Stimulated activated CD4-positive, alpha-beta T cell treated with anti-CD3 and anti-CD28 coated beads, Interleukin-4, amount 100 ng/mL, for 1 hour (primary cell): Measurements from ENCODE around the gene TFAP2C.
"Not testable (repeated sequence)": the region's sequence is repeated elsewhere in the genome, so short reads cannot be mapped to it uniquely, and the experiment has no call there.

Source experiments
- DNase-seq: peaks from one replicate; pipeline ENCODE4 v3.0.0-alpha.2; 2020

TFAP2C gene

DNA sequence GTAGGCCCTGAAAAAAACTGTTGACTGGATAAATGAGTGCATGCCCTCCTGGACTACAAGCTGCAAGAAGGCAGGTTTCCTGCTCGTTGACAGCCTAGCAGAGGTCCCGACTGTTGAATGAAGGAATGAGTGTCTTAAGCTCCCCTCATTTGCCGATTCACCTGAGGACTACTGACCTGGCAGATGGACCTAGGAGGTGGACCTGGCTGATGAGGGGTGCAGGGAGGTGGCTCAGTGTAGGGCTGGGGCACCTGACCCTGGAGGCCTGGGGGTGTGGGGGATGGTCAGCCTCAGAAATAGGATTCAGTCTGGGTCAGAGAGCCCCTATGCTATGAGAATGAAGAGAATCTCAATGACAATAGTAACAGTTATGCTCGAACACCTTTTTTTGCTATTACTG, 11.6 kb upstream of the TFAP2C start:
- no peak for DNase-seq

DNA sequence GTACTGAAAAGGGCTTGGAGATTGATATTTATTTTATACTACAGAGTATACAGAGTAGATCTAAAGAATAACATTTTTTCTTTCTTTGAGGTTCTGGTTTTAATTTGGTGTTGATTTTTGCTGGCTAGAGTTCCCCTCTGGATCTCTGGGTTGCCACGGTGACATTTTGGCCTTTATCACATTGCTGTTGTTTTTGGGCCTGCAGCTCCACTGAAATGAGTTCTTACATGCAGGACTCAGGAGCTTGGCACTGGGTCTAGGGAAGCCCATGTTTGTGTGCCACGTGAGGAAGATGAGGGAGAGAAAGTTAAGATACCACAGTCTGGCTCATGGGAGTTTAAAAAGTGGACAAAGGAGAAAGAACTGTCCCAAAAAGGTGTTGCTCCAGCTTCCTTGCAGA, 7.4 kb upstream of the TFAP2C start:
- no peak for DNase-seq

DNA sequence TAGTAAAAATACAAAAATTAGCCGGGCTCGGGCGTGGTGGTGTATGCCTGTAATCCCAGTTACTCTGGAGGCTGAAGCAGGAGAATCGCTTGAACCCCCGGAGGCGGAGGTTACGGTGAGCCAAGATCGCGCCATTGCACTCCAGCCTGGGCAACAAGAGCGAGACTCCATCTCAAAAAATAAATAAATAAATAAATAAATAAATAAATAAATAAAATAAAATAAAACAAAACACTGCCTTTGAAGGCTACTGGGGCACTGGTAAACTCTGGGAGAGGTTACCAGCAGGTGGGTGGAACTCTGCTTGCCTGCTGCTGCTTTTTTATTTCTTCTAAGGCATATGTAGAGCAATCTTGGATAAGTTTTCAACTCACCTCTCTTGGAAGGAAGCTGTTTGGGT, 5.2 kb upstream of the TFAP2C start:
- DNase-seq = not testable (repeated sequence)

DNA sequence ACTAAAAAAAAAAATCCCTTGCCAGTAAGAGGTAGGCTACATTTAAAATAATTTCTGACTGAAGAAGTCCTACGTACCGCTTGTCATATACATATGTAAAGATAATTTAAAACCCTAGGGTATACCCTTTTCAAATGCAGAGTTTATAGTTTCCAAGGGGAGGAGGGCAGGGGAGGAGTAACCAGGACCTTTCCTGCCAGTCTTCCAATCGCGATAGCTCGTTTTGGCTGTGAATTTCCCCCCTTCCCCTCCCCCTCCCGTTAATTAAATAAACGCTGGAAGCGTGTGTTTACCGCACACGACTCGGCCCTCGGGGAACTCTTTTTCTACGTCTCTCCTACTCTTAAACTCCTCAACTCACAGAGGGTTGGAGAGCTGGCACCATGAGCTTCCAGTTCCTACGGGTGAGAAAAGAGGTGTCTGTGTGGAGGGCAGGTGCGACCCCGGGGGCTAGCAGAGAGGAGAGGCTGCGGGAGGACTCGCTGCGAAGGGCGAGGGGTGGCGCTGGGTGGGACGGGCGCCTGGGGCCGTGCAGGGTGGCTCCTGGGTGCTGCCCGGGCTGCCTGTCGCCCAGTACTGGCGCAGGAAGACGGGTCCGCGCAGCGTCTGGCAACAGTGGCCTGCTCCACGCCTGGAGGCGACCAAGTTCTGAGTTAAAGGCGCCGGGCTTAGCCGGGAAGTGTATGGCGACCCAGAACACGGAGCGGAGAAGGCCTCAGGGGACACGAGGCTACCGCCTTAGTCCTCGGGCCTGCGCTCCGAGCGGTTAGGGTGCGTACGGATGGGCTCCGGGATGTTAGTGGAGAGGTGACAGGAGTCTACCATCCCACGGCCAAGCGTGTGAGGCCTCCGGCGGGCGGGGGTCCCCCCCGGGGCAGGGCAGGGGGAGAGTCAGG, 4.1 kb upstream of the TFAP2C start:
- DNase-seq = no peak

DNA sequence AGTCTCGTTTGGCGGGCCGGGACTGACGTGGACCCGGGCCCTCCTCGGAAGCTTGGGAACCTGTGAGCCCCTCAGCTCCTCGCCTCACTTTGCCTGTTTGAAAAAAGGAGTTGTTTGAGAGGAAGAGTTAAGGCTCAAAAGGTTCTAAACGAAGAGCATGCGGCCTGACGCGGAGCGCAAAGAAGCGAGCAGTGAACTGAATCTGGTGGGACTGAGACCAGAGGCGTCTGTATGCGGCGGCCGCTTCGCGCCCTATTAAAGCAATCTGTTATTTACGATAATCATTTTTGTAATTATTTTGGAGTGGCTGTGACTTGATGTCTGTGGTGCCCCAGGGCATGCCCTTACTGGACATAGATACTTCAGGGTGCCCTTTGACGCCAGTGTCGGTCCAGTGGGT, 3.3 kb upstream of the TFAP2C start:
- no peak for DNase-seq

DNA sequence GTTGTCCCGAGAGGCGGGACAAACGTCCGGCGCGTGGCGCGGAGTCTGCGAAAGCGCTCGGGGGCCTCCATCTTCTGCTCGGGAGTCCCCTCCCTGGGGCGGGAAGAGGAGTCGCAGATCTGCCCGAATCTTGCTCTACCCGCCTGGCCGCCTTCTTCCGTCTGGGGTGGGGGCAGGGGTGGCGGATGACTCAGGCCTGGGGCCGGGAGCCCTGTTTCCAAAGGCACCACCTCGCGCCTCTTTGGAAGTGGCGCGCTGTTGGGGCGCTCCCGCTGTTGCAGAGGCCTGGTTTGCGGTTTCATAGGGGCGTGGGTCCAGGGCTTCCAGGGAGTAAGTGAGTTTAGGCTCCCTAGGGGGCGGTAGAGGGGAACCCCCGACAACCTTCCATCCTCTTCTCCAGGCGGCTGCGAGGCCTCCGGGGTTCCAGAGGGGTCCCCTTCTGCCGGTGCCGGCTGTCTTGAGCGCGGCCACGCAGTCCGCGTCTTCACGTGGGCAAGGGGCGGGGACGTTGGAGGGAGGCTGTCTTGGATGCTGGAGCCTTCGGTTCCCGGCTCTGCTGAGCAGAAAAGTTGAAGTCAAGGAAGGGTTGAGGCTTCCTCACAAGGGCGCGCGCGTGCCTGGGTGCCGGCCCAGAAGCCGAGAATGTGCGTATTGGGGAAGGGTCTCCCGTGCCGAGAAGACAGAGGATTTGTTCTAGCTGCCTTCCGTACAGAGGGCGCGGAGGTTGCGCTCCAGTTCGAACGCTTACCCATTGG, 2.6 kb upstream of the TFAP2C start:
- DNase-seq = no peak

DNA sequence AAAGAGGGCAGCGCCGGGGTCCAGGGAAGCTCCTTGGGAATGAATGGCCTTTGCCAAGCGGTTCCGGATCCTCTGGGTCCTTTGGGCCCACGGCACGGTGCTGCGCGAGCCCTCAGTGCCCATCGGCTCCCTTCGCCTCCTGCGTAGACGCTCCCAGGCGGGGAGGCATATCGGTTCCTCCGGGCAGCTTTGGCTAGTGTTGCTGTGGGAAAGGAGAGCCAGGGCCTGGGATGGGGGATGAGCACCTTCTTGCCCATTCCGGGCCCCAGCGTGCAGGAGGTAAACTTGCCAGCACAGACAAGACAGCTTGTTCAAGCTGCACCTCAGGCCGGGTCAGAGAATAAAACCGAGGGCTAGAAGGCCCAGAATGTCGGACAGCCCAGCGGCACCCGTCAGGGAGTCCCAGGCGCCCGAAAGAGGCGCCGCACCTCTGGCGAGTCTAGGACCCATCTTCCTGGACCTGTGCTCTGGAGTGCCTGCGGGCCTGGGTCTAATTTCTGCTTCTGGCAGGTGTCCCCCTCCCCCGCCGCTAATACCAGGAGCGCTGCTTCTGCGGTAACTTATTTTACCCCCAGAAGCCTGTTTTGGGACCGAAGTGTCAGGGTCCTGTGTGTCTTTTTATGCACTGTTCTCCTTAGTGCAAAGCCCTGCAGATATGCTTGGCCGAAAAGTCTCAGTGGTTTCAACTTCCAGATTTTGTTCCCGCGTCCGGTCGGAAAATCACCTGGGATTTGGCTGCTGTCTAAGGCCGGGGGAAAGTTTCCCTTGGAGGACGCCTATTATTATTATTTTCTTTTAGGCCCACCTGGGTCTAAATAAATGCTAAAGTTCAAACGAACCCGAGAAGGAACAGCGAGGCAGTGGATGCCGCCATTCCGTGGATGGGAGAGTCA, 1.7 kb upstream of the TFAP2C start:
- no peak for DNase-seq

DNA sequence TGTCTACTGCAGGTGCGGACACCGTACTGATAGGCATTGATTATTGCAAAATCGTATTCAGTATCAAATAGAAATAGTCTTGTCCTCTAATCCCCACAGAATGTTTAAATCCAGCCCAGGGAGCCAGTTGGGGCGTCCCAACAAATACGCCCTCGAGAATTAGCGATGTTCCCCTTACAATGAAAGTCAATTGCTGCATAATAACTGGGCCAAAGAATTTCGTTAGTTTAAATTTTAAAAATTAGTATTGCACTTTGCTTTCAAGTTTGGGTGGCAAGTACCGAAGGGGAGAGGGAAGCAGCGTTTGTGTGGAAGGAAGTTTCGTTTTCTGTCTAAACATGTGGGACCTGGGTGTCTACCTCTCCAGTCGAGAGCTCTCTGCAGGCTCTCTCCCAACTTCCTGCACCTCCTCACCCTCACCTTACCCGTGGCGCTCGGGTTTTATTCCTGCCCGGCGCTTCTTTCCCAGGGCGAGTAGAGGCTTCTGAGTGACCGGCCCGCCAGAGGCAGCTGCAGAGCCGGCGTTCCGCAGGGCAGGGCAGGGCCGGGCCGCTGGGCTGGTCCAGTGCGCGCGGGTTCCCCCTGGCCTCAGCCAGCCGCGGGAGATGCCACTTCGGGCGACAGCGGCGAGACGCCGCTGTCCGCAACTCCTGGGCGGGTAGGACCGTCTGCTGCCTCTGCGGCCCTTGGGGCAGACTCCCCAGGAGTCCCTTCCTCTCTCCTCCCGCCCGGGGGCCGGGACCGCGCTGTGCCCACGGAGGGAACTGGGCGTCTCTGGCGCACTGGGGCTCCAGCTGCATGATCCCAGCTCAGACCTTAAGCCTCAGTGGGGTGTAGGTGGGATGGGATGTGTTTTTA, 862 bp upstream of the TFAP2C start:
- no peak for DNase-seq

DNA sequence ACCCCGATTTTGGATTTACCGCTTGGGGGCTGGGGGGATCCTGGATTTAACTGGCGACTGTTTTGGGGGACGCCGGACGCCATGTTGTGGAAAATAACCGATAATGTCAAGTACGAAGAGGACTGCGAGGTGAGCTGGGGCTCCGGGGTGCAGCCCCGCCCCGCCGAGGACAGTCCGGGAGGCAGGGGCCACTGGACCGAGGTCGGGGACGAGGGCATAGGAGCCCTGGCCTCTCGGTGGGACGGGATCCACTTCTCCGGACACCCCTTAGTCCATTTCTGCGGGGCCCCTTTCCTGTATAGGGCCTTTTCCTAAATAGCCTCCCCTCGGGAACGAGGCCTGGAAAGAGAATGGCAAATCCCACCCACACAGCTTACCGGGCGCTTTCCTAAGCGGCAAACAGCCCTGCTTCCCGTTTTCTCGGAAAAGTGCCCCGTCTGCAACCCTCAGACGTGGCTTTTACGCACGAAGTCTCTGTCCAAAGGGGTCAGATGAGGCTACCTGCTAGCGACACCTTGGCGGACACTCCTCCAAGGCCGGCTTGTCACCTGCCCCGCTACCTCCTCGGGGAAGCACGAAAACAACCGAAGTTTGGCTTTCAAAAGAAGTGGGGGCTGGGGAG, 469 bp downstream of the TFAP2C start:
- no peak for DNase-seq

DNA sequence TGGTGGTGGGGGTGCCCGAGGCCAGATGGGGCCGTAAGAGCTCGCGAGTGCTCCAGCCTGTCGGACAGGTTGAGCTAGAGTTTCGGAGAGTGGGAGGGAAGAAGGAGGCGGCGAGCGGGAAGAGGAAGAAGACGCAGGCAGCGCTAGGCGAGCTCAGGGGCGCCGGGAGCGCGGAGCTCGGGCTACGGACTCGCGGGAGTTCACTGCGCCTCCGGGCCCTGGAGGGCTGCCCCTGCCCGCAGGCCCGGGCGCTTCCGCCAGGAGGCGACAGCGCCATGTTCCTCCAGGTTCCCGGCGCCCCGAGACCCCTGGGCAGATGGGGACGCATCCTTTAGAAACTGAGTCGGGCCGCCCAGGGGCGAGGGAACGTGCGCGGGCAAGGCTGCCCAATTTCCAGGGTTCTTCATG, 984 bp downstream of the TFAP2C start:
- DNase-seq = no peak

DNA sequence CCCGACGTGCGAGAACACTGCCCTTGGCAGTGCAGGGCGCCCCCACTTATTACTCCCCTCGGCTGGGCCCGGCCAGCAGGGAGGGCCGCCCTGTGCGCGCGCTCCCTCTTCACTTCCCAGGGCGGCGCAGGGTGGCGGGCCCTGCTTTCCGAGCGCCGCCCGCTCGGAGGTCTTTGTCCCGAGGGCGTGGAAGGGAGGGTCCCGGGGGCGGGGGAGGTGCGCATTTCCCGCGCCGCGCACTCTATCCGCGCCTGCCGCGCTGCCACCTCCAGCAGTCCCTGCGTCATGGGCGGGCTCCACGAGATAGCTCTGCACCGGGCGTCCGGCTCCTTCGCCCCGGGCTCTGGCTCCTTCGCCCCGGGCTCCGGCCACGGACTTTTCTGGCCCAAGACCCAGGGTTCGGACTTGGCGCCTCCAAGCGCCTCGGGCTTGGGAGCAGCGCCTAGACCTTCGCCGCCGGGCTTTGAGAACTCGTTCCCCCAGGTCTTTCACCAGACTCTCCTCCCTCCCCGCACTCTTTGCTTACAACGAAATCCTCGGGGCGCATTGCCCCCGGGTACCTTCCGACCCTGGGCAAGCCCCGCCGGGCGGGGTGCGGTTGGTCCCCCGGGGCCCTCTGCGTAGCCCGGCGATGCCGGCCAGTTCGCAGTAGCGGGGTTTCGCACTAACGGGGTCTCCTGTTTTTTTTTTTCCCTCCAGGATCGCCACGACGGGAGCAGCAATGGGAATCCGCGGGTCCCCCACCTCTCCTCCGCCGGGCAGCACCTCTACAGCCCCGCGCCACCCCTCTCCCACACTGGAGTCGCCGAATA, 1.6 kb downstream of the TFAP2C start:
- no peak for DNase-seq

DNA sequence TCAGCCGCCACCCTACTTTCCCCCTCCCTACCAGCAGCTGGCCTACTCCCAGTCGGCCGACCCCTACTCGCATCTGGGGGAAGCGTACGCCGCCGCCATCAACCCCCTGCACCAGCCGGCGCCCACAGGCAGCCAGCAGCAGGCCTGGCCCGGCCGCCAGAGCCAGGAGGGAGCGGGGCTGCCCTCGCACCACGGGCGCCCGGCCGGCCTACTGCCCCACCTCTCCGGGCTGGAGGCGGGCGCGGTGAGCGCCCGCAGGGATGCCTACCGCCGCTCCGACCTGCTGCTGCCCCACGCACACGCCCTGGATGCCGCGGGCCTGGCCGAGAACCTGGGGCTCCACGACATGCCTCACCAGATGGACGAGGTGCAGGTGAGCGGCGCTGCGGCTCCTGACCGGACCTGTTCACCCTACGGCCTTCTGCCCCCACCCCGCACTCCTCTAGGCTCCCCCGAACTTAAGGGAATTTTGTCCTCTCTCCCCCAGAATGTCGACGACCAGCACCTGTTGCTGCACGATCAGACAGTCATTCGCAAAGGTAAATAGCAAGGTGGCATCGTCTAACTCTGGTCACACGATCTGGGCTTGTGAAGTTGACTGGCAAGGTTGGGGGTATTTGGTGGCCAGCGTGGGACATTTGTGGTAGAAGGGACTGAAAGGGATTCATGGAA, 2.3 kb downstream of the TFAP2C start:
- DNase-seq = no peak

DNA sequence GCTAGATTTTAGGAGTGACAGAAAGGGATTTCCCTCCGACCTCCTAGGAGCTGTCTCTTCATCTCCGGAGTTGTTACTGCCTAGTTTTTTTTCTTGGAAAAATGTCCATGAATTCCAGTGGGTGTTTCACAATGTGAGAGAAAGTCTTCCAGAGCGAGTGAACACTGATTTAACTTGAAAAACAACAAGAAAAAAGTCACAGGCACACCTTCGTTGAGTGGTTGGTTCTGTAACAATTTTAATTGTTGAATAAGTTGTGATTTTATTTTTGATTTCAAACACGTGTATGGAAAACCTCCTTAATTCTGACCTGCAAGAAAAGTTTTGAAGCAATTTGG, 2.9 kb downstream of the TFAP2C start:
- DNase-seq = no peak

DNA sequence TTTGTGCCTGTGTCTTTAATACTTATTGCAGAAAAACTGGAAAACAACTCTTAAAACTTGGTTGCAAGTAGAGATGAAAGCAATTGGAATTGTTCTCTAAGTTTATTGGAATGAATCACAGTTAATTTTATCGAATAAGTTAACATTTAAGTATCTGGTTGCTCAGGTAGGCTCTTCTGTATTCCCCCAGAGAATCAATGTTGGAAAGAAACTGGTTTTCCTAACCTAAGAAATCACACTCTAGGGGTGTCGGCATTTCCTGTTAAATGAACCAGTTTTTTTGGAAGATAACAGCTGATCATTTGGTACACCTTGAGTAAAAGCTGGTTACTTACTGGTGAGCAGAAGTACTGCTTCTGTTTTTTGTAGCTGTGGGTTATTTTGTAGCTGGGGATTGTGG, 5.2 kb downstream of the TFAP2C start:
- DNase-seq = no peak

DNA sequence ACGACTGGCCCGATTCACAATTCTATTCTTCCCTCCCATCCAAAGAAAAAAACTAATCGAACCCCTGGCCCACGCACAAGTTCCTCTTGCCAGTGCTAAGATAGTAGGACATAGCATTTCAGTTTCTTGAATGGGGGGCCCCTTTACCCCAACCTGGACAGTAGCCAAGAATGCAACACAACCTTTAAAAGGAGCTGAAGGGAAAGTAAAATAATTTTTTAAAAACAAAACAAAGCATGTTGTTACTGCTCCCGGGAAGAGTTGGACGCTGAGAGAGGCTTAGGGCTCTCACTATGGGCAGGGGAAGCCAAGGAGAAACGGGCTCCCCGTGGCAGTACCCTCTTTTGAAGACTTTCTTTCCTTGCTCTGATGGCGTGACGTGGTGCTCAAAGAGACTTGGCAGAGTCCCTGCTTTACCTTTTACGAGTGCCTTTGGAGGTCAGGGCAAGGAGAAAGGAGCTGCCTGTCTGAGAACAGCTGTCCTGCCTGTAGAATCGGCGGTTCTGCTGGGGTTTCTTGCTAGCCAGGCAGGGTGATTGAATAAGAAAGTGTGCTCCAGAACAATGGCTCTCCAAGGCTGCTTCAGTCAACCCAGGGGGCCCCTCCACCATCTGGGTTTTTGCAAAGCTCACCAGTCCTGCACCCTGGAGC, 5.8 kb downstream of the TFAP2C start:
- no peak for DNase-seq

DNA sequence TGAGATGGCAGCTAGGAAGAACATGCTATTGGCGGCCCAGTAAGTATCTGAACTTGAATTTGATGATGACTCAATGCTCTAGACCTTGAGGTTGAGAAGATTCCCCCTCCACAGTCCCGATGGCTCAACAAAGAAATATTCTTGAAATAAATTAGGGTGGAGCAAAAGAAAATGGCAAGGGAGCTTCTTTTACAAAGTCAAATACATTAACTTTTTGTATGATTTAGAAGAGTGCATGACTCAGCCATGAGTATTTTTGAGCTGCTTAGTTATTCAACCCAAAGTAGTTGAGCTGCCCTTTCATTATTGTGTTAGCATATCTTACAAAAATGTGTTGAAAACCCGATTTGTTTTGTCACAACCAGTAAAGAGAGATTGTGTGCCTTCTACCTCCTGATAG, 7.6 kb downstream of the TFAP2C start:
- no peak for DNase-seq

DNA sequence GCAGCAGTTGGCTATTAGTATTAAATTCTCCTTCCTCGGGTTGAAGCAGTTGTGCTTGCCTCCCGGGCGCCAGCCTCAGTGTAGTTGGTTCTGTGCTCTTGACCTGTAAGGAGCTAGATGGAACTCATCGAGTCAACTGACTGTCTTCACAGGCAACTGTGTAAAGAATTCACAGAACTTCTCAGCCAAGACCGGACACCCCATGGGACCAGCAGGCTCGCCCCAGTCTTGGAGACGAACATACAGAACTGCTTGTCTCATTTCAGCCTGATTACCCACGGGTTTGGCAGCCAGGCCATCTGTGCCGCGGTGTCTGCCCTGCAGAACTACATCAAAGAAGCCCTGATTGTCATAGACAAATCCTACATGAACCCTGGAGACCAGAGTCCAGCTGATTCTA, 8.5 kb downstream of the TFAP2C start:
- DNase-seq = no peak

DNA sequence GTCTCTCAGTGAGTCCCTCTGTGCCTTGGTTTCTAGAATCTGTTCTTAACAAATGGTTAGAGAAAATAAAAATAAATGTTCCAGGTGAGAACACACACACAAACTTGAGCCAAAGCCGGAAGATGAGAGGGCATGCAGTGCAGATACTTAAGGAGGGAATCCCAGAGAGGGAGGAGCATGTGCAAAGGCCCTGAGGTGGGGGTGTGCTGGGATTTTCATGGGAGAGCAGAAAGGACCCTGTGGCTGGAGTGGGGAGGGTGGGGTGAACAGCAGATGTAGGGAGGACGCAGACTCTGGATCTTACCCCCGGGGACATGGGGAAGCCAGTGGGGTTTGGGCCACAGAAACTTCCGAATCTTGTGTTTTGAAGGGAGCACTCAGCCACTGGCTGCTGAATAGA, 17.5 kb downstream of the TFAP2C start:
- no peak for DNase-seq

DNA sequence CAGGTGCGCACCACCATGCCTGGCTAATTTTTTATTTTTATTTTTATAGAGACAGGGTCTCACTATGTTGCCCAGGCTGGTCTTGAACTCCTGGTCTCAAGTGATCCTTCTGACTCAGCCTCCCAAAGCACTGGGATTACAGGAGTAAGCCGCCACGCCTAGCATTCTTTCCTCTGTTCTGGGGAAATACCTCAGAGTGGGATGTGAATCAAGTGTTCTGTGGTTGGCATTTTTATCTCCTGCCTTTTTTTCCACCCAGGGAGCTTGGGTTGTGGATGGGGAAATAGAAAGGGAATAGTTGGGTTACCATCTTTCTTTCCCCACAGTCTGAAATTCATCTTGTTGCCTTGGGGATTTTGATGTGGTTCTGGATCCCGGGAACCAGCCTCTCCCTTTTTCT, 24.1 kb downstream of the TFAP2C start:
- no peak for DNase-seq

DNA sequence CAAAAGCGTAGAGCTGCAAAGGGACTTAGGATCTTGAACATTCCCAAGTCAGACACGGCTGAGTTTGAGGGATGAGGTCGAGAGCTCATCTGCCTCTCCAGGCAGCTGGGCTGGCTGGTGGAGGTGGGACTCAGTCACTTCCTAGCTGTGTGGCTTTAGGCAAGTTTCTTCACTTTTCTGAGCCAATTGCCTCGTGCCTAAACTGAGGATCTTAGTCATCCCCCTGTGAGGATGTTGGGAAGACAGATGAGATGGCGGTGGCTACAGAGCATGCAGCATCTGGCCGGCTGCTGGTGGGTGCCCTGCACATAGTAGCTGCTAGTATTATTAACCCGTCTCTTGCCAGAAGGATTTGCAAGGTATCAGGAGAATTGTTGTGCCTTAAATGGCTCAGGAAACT, 27.5 kb downstream of the TFAP2C start:
- no peak for DNase-seq
